Measurements from ENCODE around the gene IL2RA. TPM values are rescaled to one million over a fixed set of nuclear protein-coding genes. Genes with fewer than 3 reads are reported as not detected.
"Not testable (repeated sequence)": the region's sequence is repeated elsewhere in the genome, so short reads cannot be mapped to it uniquely, and the experiment has no call there.

IL2RA gene
- total and polyA plus RNA-seq, 10 of the 15 experiments (the other 5 are each of a cell fraction or from before 2014, with no cell fraction given): 2.2 to 6.0 (median 4.9) TPM

DNA sequence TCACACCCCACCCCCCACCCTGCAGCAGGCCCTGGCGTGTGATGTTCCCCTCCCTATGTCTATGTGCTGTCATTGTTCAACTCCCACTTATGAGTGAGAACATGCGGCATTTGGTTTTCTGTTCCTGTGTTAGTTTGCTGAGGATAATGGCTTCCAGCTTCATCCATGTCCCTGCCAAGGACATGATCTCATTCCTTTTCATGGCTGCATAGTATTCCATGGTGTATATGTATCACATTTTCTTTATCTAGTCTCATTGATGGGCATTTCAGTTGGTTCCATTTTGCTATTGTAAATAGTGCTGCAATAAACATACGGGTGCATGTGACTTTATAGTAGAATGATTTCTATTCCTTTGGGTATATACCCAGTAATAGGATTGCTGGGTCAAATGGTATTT is 2.6 kb upstream of the IL2RA start:
- H3K27ac ChIP-seq (ENCODE audit: control insufficient read depth, insufficient read depth); H3K36me3 ChIP-seq (ENCODE audit: control insufficient read depth in 2 of 2, insufficient read depth in 2 of 2, low read length in 1 of 2); ATAC-seq; H3K27me3 ChIP-seq (replicated peaks in 1 of 2; ENCODE audit: control insufficient read depth in 2 of 2, insufficient read depth in 2 of 2, low read length in 1 of 2); H3K9ac ChIP-seq (ENCODE audit: control insufficient read depth, insufficient read depth, low read length); FAIRE-seq; H2AFZ ChIP-seq (ENCODE audit: control insufficient read depth, low read depth, low read length); H3K4me3 ChIP-seq; intact Hi-C loops (cut with micrococcal nuclease; ENCODE audit: unreplicated experiment); SMC1A ChIA-PET (ENCODE audit: uncharacterized antibody, unreplicated experiment); in situ Hi-C loops (cut with MboI); H4K20me1 ChIP-seq (ENCODE audit: control insufficient read depth, insufficient read depth); H3K9me3 ChIP-seq (replicated peaks; ENCODE audit: control insufficient read depth, insufficient read depth, low read length); CTCF ChIA-PET; H3K4me2 ChIP-seq (ENCODE audit: control insufficient read depth, insufficient read depth); DNase-seq (ENCODE audit: low read depth, low spot score); RAD21 ChIA-PET (ENCODE audit: unreplicated experiment); H3K79me2 ChIP-seq (ENCODE audit: control insufficient read depth, insufficient read depth, low read length); POLR2A ChIA-PET; BruUV-seq (replicated peaks): not testable (repeated sequence)
- H3K4me1 ChIP-seq (ENCODE audit: control insufficient read depth, insufficient read depth, low read length): peaks cover 23% of the 10 kb centered on the region
- WGBS (ENCODE audit: insufficient coverage, insufficient replicate concordance, low lambda C conversion rate, missing lambda C conversion rate): 61% methylated on average over 2 of the region's 3 CpGs

DNA sequence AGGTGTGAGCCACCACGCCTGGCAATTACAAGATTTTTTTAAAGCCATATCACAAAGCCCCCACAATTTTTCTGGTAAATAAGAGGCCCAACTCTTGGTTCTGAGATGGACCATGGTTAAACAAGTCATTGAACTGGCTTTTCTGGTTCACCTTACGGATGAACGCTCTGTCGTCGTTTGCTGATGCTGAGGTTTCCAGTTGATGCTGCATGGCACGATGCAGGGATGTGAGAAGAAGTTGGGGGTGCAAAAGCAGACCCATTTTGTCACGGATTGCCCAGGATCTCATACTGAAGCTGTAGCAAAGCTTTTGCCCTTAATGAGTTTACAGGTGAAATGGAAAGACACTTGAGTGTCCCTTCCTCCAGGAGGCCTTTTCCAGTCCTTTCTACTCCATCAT is 2.0 kb upstream of the IL2RA start:
- no peaks in the 10 kb centered on the region for H3K9me3 ChIP-seq (replicated peaks; ENCODE audit: control insufficient read depth, insufficient read depth, low read length)
- RAD21 ChIA-PET (ENCODE audit: unreplicated experiment): interaction anchor here (2.3 kb wide), 1 partner anchor 22 kb away, joined by 9 read pairs; no protein-coding TSS in a partner anchor
- H3K4me1 ChIP-seq (ENCODE audit: control insufficient read depth, insufficient read depth, low read length): peaks cover 21% of the 10 kb centered on the region
- 63% methylated on average over 7 of the region's 7 CpGs for WGBS (ENCODE audit: insufficient coverage, insufficient replicate concordance, low lambda C conversion rate, missing lambda C conversion rate)
- FAIRE-seq (no peak), DNase-seq (ENCODE audit: low read depth, low spot score) (no peak), ATAC-seq (no peak)
- H3K27ac ChIP-seq (ENCODE audit: control insufficient read depth, insufficient read depth): no peak overlapping the region
- H3K4me2 ChIP-seq (ENCODE audit: control insufficient read depth, insufficient read depth): no peak overlapping the region
- SMC1A ChIA-PET (ENCODE audit: uncharacterized antibody, unreplicated experiment): interaction anchor here (1.0 to 2.0 kb wide), 3 partner anchors 11 to 23 kb away, joined by 4 to 8 read pairs (median 7); no protein-coding TSS in a partner anchor
- BruUV-seq (replicated peaks): no TSS peak
- no peaks in the 10 kb centered on the region for H3K36me3 ChIP-seq (ENCODE audit: control insufficient read depth in 2 of 2, insufficient read depth in 2 of 2, low read length in 1 of 2)
- in situ Hi-C loops (cut with MboI): no loop called here
- H3K4me3 ChIP-seq: no peak overlapping the region
- H3K9ac ChIP-seq (ENCODE audit: control insufficient read depth, insufficient read depth, low read length): no peak overlapping the region
- H4K20me1 ChIP-seq (ENCODE audit: control insufficient read depth, insufficient read depth): no peaks in the 10 kb centered on the region
- intact Hi-C loops (cut with micrococcal nuclease; ENCODE audit: unreplicated experiment): no loop called here
- H3K79me2 ChIP-seq (ENCODE audit: control insufficient read depth, insufficient read depth, low read length): no peaks in the 10 kb centered on the region; the same call in 1 of the 2 replicates
- no peak overlapping the region for H2AFZ ChIP-seq (ENCODE audit: control insufficient read depth, low read depth, low read length)
- H3K27me3 ChIP-seq (replicated peaks in 1 of 2; ENCODE audit: control insufficient read depth in 2 of 2, insufficient read depth in 2 of 2, low read length in 1 of 2): no peaks in the 10 kb centered on the region
- TF ChIP-seq POLR2A (IDR thresholded peaks at IDR 0.05; ENCODE audit: low read depth, low read length): no peak
- TF ChIP-seq, protein P1, sequence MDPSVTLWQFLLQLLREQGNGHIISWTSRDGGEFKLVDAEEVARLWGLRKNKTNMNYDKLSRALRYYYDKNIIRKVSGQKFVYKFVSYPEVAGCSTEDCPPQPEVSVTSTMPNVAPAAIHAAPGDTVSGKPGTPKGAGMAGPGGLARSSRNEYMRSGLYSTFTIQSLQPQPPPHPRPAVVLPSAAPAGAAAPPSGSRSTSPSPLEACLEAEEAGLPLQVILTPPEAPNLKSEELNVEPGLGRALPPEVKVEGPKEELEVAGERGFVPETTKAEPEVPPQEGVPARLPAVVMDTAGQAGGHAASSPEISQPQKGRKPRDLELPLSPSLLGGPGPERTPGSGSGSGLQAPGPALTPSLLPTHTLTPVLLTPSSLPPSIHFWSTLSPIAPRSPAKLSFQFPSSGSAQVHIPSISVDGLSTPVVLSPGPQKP (IDR thresholded peaks at IDR 0.05; ENCODE audit: low read depth, low read length): no peak
- TF ChIP-seq BMI1 (IDR thresholded peaks at IDR 0.05; ENCODE audit: borderline replicate concordance): no peak
- TF ChIP-seq CHD1 (IDR thresholded peaks at IDR 0.05; ENCODE audit: low read depth, low read length): no peak
- TF ChIP-seq ATF7 (IDR thresholded peaks at IDR 0.05; ENCODE audit: low read depth): no peak
- no peak for TF ChIP-seq JUNB (IDR thresholded peaks at IDR 0.05)
- TF ChIP-seq, protein P2, sequence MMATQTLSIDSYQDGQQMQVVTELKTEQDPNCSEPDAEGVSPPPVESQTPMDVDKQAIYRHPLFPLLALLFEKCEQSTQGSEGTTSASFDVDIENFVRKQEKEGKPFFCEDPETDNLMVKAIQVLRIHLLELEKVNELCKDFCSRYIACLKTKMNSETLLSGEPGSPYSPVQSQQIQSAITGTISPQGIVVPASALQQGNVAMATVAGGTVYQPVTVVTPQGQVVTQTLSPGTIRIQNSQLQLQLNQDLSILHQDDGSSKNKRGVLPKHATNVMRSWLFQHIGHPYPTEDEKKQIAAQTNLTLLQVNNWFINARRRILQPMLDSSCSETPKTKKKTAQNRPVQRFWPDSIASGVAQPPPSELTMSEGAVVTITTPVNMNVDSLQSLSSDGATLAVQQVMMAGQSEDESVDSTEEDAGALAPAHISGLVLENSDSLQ (IDR thresholded peaks at IDR 0.05): no peak
- TF ChIP-seq TAF1 (IDR thresholded peaks at IDR 0.05; ENCODE audit: borderline replicate concordance, low read depth, low read length): no peak
- no peak for TF ChIP-seq WRNIP1 (IDR thresholded peaks at IDR 0.05; ENCODE audit: borderline replicate concordance, low read depth, low read length)
- no peak for TF ChIP-seq NFYA (IDR thresholded peaks at IDR 0.05; ENCODE audit: borderline replicate concordance, low read depth, low read length)
- no peak for TF ChIP-seq KLF5 (IDR thresholded peaks at IDR 0.05; ENCODE audit: partially characterized antibody)
- TF ChIP-seq, protein P3, sequence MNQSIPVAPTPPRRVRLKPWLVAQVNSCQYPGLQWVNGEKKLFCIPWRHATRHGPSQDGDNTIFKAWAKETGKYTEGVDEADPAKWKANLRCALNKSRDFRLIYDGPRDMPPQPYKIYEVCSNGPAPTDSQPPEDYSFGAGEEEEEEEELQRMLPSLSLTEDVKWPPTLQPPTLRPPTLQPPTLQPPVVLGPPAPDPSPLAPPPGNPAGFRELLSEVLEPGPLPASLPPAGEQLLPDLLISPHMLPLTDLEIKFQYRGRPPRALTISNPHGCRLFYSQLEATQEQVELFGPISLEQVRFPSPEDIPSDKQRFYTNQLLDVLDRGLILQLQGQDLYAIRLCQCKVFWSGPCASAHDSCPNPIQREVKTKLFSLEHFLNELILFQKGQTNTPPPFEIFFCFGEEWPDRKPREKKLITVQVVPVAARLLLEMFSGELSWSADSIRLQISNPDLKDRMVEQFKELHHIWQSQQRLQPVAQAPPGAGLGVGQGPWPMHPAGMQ (IDR thresholded peaks at IDR 0.05; ENCODE audit: borderline replicate concordance): no peak
- POLR2A ChIA-PET: interaction anchor here (0.6 to 1.9 kb wide), 3 partner anchors 8 to 94 kb away, joined by 3 to 11 read pairs (median 8); no protein-coding TSS in a partner anchor
- CTCF ChIA-PET: interaction anchor here (0.9 kb wide), 1 partner anchor 22 kb away, joined by 4 read pairs; no protein-coding TSS in a partner anchor
